CD4-positive, alpha-beta T cell treated with Interleukin-10 for 1 hour (primary cell): Measurements from ENCODE around the gene HOXD3.

Experiments
- DNase-seq: peaks from one replicate; pipeline ENCODE4 v3.0.0-alpha.2; 2020

The HOXD3 gene

GRCh38 chr2:176122052-176122682 lies 34.9 kb upstream of the HOXD3 start:
- DNase-seq = no peak

DNA sequence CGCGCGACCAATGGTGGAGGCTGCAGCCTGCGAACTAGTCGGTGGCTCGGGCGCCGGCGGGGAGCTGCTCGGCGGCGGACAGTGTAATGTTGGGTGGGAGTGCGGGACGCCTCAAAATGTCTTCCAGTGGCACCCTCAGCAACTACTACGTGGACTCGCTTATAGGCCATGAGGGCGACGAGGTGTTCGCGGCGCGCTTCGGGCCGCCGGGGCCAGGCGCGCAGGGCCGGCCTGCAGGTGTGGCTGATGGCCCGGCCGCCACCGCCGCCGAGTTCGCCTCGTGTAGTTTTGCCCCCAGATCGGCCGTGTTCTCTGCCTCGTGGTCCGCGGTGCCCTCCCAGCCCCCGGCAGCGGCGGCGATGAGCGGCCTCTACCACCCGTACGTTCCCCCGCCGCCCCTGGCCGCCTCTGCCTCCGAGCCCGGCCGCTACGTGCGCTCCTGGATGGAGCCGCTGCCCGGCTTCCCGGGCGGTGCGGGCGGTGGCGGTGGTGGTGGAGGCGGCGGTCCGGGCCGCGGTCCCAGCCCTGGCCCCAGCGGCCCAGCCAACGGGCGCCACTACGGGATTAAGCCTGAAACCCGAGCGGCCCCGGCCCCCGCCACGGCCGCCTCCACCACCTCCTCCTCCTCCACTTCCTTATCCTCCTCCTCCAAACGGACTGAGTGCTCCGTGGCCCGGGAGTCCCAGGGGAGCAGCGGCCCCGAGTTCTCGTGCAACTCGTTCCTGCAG lies 34.3 kb upstream of the HOXD3 start, which contains the start of gene HOXD9:
Gene HOXD9, plus strand, starts transcription at position 37 of the 728 bp plus-strand sequence. Its CDS starts 50 bp downstream, at position 87.
- DNase-seq = no peak

- no peak for DNase-seq
These were observed 33.5 kb upstream of the HOXD3 start for GRCh38 chr2:176123411-176124109.

DNA sequence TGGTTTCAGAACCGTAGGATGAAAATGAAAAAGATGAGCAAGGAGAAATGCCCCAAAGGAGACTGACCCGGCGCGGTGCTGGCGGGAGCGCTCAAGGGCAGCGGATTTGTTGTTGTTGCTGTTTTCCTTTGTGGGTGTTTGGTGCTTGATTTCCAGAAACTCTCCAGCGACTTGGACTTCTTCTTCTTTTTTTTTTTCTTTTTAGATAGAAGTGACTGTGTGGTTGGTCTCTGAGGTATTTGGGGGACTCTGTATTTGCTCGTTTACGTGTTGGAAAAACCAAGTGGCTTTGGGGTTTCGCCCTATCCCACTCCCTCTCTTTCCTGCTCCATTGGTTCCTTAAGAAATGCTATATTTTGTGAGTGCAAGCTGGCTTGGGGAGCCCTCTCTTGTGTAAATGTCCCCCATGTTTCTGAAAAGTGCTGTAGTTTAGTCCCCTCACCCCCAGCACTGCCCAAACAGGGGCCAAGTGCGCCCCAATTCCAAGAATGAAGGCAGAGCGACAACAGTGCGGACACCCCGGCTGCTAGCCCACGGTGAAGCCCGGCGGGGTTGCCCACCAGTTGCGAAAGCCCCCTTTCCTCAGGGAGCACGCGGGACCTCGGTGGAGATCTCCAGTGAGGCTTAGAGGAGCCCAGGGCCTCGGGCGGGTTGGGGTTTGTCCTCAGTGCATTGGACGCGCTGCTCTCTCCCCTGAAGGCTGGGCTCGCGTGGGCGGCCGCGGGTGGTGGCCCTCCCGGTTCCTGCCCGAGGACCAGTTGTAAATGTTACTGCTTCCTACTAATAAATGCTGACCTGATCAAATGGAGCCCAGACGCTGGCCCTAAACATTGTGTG lies 32.8 kb upstream of the HOXD3 start:
- no peak for DNase-seq

- DNase-seq = no peak
These were observed 31.9 kb upstream of the HOXD3 start for GRCh38 chr2:176124947-176125771.

DNA sequence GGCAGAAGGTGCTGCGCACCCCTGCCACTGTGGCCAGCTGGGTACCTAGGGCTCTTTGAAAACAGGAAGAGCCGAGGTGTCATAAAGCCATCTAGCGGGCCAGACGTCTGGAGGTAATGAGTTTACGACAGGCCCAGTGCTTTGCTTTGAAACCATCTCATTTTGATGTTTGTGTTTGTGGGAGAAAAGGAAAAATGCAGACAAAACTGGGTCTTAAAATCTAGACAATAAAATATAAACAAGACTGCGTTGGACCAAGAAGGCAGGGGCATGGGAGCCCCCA lies 31.4 kb upstream of the HOXD3 start:
- no peak for DNase-seq

DNA sequence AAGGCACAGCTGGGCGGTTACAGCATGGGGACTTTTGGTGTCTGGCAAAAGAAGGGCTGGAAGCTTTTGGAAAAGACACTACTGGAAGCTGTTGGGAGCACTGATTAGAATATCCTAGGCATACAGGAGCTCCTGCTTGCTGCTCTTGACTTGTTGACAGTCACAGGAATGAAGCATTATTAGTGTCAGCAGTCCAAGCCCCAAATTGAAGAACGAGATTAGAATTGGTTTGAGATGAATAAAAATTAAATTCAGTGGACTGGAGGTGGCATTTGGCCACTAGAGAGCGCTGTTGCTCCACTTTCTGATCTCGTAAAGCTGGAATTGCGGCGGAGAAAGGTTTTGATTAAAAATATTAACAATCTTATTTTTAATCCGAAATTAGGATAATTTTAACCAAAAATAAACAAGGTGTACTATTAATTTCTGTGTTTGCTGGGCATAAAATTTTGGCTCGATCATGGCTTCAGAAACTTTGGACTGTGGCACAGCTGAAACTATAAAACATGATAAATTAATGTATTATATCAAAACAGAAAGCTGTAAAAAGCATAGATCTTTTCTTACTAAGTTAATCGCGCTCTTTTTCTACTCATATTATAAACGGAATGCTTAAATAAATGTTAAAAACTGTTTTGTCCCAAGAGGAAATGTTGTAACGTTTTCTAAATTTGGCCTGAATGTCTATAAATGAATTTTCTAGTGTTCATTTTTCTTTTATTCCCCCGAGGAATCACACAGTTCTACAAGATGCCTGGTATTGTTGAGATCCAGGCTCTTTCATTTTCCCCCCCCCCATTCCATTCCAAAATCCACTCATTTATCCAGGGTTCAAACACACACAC lies 30.0 kb upstream of the HOXD3 start:
- DNase-seq = peak; percentile 67

GRCh38 chr2:176127774-176128072 lies 29.4 kb upstream of the HOXD3 start:
- DNase-seq = no peak

DNA sequence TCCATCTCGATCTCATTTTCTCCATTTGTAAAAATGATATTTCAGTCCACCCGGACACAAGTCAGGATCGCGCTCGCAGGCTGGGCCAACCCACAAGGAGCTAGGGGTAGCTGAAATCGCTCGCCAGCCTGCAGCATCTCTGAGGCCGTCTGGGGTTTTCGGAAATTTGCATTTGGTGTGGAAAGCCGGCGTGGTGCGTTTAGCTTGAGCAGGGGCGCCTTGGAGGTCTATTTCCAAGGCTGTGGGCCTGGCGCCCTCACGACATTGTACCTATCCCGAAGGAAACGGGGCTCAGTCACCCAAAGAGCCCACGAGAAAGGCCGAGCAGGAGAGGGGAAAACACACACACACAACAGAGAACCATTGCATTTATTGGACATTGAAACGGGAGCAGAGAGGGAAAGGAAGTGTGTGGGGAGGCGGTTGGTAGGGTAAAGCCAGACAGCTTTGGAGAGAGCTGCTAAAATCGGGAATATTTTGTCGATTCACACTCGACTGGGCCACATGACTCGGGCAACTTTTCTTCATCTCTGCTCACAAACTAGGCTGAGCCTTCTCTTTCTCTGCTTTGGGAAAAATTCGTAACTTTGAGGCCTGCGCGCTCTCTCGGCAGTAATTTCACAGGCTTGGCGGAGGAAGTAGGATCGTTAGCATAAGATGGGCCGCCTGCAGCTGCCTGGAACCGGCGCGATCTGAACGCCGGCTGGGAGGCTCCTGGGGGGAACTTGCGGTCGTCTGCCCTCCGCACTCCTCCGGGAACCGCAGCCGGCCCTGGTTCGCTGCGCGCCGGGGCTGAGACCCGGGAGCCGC lies 28.7 kb upstream of the HOXD3 start:
- DNase-seq = no peak

DNA sequence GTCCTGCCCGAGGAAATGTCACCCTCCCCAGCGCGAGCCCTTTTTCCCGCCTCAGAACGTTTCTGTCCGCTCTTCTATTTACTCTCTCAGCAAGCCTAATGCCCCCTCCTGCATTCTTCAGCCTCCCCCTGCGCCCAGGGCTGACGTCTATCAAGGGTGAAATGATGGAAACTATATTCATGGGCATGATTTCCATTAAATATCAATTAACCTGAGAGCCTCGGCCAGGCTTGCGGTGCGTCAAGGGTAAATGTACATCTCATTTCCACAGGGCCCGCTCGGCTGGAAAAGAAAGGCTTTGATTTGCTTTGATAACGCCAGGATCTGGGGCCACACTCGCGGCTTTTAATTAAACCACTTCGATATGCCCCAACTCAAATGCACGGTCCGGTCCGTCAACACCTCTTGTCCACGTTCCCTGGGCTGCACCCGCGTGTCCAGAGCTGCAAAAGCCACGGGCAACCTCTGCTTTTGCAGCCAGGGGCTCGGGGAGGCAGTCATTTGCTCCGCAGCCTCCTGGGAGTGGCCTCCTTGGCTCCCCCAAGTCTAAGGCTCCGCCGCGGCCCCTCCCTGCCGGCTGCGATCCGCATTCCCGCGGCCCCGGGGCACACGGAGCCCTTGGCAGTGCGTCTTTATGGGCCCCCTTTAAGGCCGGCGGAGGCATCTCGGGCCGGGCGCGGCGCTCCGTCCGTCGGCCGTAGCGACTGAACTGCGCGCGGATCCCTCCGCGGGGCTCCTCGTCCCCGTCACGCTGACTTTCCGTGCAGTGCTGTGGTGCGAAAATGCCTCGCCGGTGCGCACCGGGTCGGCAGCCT lies 27.9 kb upstream of the HOXD3 start, which contains the start of gene HOXD8:
Gene HOXD8, plus strand, starts transcription at position 724 of the 815 bp plus-strand sequence. CDS start 662 bp downstream, outside the sequence.
- DNase-seq = no peak

GRCh38 chr2:176129813-176130146 lies 27.3 kb upstream of the HOXD3 start:
- DNase-seq = no peak

- no peak for DNase-seq
These were observed 26.8 kb upstream of the HOXD3 start for GRCh38 chr2:176130147-176130956.

GRCh38 chr2:176130957-176131847 lies 25.9 kb upstream of the HOXD3 start:
- DNase-seq = no peak

DNA sequence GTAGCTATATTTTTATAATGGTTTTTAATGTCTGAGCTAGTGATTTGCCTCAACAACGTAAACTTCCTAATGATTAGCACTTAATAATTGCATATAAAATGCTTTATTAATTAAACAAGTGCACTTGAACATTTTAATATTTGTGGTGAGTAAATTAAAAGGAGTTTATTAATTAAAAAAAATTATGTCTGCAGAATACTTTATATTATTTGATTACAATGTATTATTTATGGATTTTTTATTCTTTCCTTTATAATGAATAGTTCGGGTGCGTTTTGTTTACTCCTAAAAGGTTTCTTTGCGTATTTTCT lies 25.3 kb upstream of the HOXD3 start:
- no peak for DNase-seq

DNA sequence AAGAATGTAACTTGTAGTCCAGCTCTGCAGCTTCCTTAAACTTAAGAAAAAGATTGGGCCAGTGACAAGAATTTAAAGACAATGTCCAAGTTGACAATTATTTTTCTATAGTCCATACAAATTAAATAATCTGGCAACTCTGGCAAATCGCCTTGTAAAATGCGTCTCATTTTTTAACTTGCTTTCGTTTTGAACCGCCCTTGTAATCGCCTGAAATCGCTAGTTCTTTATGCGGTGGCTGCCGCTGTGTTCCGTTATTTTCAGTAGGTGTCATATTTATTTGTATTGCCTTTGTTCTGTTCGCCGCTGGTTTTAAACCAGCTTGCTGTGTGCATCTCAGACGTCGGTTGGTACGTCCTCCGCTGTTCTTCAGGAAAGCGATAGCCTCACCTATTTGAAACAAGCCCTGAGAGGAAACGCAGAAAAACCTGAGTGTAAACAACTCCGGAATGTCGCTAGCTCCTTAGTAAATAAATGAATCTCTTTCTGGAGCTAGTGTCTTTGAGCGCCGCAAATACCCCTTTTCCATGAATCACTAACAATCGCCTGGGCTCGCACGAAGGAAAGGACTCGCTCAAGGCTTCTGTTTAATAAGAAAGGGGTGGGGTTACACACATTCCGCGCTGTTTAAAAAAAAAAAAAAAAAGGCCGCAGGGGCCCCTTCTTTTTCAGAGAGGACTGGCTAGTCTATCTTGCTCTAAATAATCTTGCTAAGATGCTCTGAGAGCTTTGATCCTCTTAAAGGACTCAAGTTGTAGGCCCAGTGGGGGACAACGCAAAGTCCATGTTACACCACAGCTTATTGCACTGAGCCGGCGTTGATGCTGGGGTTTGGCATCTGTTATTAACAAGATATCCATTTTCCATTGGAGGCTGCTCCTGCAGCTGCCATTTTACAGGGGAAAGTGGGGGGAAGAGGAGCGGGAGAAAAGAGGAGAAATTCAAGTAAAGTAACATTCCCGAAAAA lies 24.6 kb upstream of the HOXD3 start:
- peak; percentile 23 for DNase-seq

DNA sequence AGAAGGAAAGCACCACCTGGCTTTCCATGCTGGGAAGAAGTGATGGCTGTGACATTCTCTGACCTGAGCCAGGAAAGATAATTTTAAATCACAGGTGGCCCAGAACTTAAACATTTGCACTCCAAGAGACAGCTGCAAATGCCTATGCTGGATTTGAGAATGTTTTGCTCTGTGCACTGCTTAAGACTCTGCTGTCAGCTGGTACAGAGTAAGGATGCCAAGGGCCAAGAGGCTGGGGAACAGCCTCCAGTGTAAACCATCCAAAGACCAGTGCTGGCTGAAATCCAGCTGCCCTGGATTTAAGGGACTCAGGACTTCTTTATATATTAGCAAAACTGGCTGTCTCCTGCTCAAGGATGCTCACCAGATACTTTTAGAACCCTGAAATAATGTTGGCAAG lies 23.7 kb upstream of the HOXD3 start:
- no peak for DNase-seq

GRCh38 chr2:176134035-176134434 lies 23.1 kb upstream of the HOXD3 start:
- no peak for DNase-seq
